Peyer's patch (tissue), 4 donors: ENCODE measurements around the gene RITA1.

ENCODE experiments used
- CTCF ChIP-seq, 6 experiments: fragments of 450-650 bp in 4 of 6; fragments of 200-600 bp in 2 of 6; sonication (generic) in 1 of 6; IDR thresholded peaks; one replicate each; pipeline ENCODE4 v1.5.1; 2017 to 2019; ENCODE audit warnings: antibody characterized with exemption in 6 of 6, mild to moderate bottlenecking in 3 of 6, moderate library complexity in 1 of 6
- POLR2A ChIP-seq, 2 donors: fragments of 450-650 bp; IDR thresholded peaks; one replicate each; pipeline ENCODE4 v1.5.1; 2017; ENCODE audit warnings: antibody characterized with exemption in 2 of 2, mild to moderate bottlenecking in 2 of 2, moderate library complexity in 2 of 2

- TF ChIP-seq CTCF (IDR thresholded peaks at IDR 0.05) (no peak), POLR2A (IDR thresholded peaks at IDR 0.05) (no peak)
Observed at GRCh38 chr12:113173081-113173698, 12.3 kb upstream of the RITA1 start.
